ENCODE results near the gene TMSB15A.

DNA sequence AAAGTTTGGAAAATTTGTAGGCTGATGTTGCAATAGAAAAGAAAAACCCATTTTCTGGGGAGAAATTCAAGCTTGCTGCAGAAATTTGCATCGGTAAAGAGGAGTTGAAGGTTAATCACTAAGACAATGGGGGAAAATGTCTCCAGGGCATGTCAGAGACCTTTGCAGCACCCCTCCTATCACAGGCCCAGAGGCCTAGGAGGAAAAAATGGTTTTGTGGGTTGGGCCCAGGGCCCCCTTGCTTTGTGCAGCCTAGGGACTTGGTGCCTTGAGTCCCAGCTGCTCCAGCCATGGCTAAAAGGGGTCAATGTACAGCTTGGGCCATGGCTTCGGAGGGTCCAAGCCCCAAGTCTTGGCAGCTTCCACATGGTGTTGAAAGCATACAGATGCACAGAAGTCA, 17.8 kb downstream of the TMSB15A start:
- TF ChIP-seq, protein P1, sequence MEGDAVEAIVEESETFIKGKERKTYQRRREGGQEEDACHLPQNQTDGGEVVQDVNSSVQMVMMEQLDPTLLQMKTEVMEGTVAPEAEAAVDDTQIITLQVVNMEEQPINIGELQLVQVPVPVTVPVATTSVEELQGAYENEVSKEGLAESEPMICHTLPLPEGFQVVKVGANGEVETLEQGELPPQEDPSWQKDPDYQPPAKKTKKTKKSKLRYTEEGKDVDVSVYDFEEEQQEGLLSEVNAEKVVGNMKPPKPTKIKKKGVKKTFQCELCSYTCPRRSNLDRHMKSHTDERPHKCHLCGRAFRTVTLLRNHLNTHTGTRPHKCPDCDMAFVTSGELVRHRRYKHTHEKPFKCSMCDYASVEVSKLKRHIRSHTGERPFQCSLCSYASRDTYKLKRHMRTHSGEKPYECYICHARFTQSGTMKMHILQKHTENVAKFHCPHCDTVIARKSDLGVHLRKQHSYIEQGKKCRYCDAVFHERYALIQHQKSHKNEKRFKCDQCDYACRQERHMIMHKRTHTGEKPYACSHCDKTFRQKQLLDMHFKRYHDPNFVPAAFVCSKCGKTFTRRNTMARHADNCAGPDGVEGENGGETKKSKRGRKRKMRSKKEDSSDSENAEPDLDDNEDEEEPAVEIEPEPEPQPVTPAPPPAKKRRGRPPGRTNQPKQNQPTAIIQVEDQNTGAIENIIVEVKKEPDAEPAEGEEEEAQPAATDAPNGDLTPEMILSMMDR (optimal IDR thresholded peaks at IDR 0.05 in 1 of 3, IDR thresholded peaks at IDR 0.05 in 1 of 3, conservative IDR thresholded peaks at IDR 0.05 in 1 of 3; ENCODE audit: extremely low read depth in 1 of 3, insufficient read depth in 2 of 3, low read length in 3 of 3), result no peak
- TF ChIP-seq EZH2 (IDR thresholded peaks at IDR 0.05; ENCODE audit: low read length), result no peak
